T1000 (cell line): ENCODE results near the gene PPWD1.
A peak's percentile ranks its signal among the peaks of the same experiment; 100 is the strongest.
"Not testable (repeated sequence)": the region's sequence is repeated elsewhere in the genome, so short reads cannot be mapped to it uniquely, and the experiment has no call there.

ENCODE experiments used
- DNase-seq: peaks from one replicate; lab custom pipeline; 2025; ENCODE audit warnings: mixed read lengths; lab: John Stamatoyannopoulos, UW

Gene PPWD1

GRCh38 chr5:65562731-65563701, at the start of gene PPWD1, which contains the start of gene CENPK:
PPWD1 (plus strand) TSS chr5:65563296; CDS start chr5:65563311, 15 bp downstream.
CENPK (minus strand) TSS chr5:65563168; CDS start chr5:65554907, 8,261 bp downstream.
- peak; percentile 86 for DNase-seq

- no peak for DNase-seq
Measured at GRCh38 chr5:65525726-65526125, 37.4 kb upstream of the PPWD1 start.

GRCh38 chr5:65530904-65531303, 32.2 kb upstream of the PPWD1 start:
- DNase-seq: no peak

GRCh38 chr5:65535529-65535987, 27.5 kb upstream of the PPWD1 start:
- DNase-seq: no peak

- DNase-seq: no peak
Measured at GRCh38 chr5:65539827-65540226, 23.3 kb upstream of the PPWD1 start.

GRCh38 chr5:65544473-65544872, 18.6 kb upstream of the PPWD1 start:
- DNase-seq: no peak

- DNase-seq: no peak
Measured at GRCh38 chr5:65546141-65546540, 17.0 kb upstream of the PPWD1 start.

- no peak for DNase-seq
Measured at GRCh38 chr5:65548281-65548680, 14.8 kb upstream of the PPWD1 start.

GRCh38 chr5:65553941-65554340, 9.2 kb upstream of the PPWD1 start:
- DNase-seq: no peak

- no peak for DNase-seq
Measured at GRCh38 chr5:65555287-65555686, 7.8 kb upstream of the PPWD1 start.

GRCh38 chr5:65556181-65556580, 6.9 kb upstream of the PPWD1 start:
- no peak for DNase-seq

GRCh38 chr5:65556718-65557117, 6.4 kb upstream of the PPWD1 start:
- no peak for DNase-seq

GRCh38 chr5:65563777-65564176, 681 bp downstream of the PPWD1 start:
- DNase-seq: no peak

GRCh38 chr5:65566505-65566904, 3.4 kb downstream of the PPWD1 start:
- DNase-seq: no peak

GRCh38 chr5:65570598-65571226, 7.6 kb downstream of the PPWD1 start:
- DNase-seq: no peak

- DNase-seq: no peak
Measured at GRCh38 chr5:65577141-65577540, 14.0 kb downstream of the PPWD1 start.

GRCh38 chr5:65588694-65589093, 25.6 kb downstream of the PPWD1 start:
- DNase-seq: no peak

- DNase-seq: not testable (repeated sequence)
Measured at GRCh38 chr5:65601761-65602160, 38.7 kb downstream of the PPWD1 start.

GRCh38 chr5:65611524-65611923, 48.4 kb downstream of the PPWD1 start:
- DNase-seq: no peak

- no peak for DNase-seq
Measured at GRCh38 chr5:65612298-65612907, 49.3 kb downstream of the PPWD1 start.

- no peak for DNase-seq
Measured at GRCh38 chr5:65620021-65620420, 56.9 kb downstream of the PPWD1 start.

- DNase-seq: not testable (repeated sequence)
Measured at GRCh38 chr5:65621961-65622360, 58.9 kb downstream of the PPWD1 start.
